Measurements from ENCODE around the gene VPS35L. TPM values are rescaled to one million over a fixed set of nuclear protein-coding genes. Genes with fewer than 3 reads are reported as not detected.

The VPS35L gene
- total and polyA plus RNA-seq, 2 of the 13 experiments (the other 11 are each of a cell fraction or from before 2014, with no cell fraction given): 1.4 to 1.6 TPM

DNA sequence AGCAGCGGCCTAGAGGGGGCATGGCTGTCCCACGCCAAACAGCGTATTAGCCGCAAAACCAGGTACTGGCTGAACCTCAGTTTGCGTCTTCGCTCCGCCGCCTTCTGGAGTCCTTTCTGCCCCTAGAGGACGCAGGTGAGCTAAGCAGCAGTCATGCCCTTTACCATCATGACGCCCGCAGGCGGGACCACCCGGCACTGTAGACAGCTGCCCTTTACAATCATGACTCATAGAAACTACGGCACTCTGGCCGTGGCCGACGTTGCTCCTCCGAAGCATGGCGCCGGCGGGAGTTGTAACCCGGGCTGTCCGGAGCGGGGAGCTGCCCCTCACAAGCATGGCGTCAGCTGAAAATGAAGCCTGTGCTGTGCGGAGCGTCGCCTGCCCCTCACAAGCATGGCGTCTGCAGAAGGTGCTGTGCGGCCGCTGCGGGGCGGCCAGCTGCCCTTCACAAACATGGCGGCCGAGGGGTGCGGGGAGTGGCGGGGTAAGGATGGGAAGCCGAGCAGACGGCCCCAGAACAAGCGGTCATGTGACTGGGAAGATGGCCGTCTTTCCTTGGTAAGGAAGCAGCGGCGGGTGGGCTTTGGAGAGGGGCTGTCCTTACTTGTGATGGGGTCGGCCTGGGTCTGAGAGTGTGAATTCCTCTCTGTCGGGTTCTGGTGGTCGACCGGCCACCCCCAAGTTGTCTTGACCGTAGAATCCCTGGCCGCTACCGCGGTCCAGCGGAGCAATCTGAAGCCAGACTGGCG lies at the start of gene VPS35L (continued):
- TF ChIP-seq IRF1 (CRISPR knock-in tag; IDR thresholded peaks at IDR 0.05; ENCODE audit: low read depth): 0 out of 2 replicates have a peak, but pooled peaks have one; percentile 57
- TF ChIP-seq RFXAP (CRISPR knock-in tag; IDR thresholded peaks at IDR 0.05; ENCODE audit: borderline replicate concordance): peak; percentile 90; the same call in 1 of the 2 replicates
- no peak for TF ChIP-seq GABPA (IDR thresholded peaks at IDR 0.05; ENCODE audit: low read depth, low read length)
- peak; percentile 80 for TF ChIP-seq GABPA (CRISPR knock-in tag; IDR thresholded peaks at IDR 0.05; ENCODE audit: low read depth)
- TF ChIP-seq TFE3 (CRISPR knock-in tag; IDR thresholded peaks at IDR 0.05): peak; percentile 49; the same call in 1 of the 2 replicates
- TF ChIP-seq, protein P1, sequence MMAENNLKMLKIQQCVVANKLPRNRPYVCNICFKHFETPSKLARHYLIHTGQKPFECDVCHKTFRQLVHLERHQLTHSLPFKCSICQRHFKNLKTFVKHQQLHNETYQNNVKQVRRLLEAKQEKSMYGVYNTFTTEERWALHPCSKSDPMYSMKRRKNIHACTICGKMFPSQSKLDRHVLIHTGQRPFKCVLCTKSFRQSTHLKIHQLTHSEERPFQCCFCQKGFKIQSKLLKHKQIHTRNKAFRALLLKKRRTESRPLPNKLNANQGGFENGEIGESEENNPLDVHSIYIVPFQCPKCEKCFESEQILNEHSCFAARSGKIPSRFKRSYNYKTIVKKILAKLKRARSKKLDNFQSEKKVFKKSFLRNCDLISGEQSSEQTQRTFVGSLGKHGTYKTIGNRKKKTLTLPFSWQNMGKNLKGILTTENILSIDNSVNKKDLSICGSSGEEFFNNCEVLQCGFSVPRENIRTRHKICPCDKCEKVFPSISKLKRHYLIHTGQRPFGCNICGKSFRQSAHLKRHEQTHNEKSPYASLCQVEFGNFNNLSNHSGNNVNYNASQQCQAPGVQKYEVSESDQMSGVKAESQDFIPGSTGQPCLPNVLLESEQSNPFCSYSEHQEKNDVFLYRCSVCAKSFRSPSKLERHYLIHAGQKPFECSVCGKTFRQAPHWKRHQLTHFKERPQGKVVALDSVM (CRISPR knock-in tag; IDR thresholded peaks at IDR 0.05): peak; percentile 28; the same call in 1 of the 2 replicates
- TF ChIP-seq NCOA1 (CRISPR knock-in tag; IDR thresholded peaks at IDR 0.05): no peak
- TF ChIP-seq SP4 (CRISPR knock-in tag; IDR thresholded peaks at IDR 0.05): peak; percentile 66
- TF ChIP-seq EED (CRISPR knock-in tag; IDR thresholded peaks at IDR 0.05): peak; percentile 88; the same call in 1 of the 2 replicates
- TF ChIP-seq THYN1 (CRISPR knock-in tag; IDR thresholded peaks at IDR 0.05; ENCODE audit: borderline replicate concordance, low read depth): no peak
- TF ChIP-seq, protein P2, sequence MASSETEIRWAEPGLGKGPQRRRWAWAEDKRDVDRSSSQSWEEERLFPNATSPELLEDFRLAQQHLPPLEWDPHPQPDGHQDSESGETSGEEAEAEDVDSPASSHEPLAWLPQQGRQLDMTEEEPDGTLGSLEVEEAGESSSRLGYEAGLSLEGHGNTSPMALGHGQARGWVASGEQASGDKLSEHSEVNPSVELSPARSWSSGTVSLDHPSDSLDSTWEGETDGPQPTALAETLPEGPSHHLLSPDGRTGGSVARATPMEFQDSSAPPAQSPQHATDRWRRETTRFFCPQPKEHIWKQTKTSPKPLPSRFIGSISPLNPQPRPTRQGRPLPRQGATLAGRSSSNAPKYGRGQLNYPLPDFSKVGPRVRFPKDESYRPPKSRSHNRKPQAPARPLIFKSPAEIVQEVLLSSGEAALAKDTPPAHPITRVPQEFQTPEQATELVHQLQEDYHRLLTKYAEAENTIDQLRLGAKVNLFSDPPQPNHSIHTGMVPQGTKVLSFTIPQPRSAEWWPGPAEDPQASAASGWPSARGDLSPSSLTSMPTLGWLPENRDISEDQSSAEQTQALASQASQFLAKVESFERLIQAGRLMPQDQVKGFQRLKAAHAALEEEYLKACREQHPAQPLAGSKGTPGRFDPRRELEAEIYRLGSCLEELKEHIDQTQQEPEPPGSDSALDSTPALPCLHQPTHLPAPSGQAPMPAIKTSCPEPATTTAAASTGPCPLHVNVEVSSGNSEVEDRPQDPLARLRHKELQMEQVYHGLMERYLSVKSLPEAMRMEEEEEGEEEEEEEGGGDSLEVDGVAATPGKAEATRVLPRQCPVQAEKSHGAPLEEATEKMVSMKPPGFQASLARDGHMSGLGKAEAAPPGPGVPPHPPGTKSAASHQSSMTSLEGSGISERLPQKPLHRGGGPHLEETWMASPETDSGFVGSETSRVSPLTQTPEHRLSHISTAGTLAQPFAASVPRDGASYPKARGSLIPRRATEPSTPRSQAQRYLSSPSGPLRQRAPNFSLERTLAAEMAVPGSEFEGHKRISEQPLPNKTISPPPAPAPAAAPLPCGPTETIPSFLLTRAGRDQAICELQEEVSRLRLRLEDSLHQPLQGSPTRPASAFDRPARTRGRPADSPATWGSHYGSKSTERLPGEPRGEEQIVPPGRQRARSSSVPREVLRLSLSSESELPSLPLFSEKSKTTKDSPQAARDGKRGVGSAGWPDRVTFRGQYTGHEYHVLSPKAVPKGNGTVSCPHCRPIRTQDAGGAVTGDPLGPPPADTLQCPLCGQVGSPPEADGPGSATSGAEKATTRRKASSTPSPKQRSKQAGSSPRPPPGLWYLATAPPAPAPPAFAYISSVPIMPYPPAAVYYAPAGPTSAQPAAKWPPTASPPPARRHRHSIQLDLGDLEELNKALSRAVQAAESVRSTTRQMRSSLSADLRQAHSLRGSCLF (CRISPR knock-in tag; IDR thresholded peaks at IDR 0.05; ENCODE audit: borderline replicate concordance): no peak
- TF ChIP-seq ZNF383 (CRISPR knock-in tag; IDR thresholded peaks at IDR 0.05; ENCODE audit: borderline replicate concordance): no peak
- TF ChIP-seq GABPB1 (CRISPR knock-in tag; IDR thresholded peaks at IDR 0.05): peak; percentile 91
- TF ChIP-seq FOXA1 (IDR thresholded peaks at IDR 0.05): no peak
- no peak; the same call in none of the 2 replicates for TF ChIP-seq FOXA1 (CRISPR knock-in tag; IDR thresholded peaks at IDR 0.05)
- peak; percentile 64; the same call in 1 of the 2 replicates for TF ChIP-seq NRL (CRISPR knock-in tag; IDR thresholded peaks at IDR 0.05; ENCODE audit: borderline replicate concordance)

All from HepG2 (cell line).